Mammary epithelial cell (primary cell): Measurements from ENCODE around the gene SDF2L1.
A peak's percentile ranks its signal among the peaks of the same experiment; 100 is the strongest.

Experiments used
- EZH2 ChIP-seq: IDR thresholded peaks from 2 replicates; pipeline ENCODE4 v1.6.1; 2012; ENCODE audit warnings: low read length, inconsistent platforms, borderline replicate concordance
- TF ChIP-seq, protein P1 (sequence below), 2 donors: IDR thresholded peaks in 1 of 2; conservative IDR thresholded peaks in 1 of 2; 2 replicates each; pipeline ENCODE4 v1.5.1; 2011 to 2012; ENCODE audit warnings: inconsistent platforms in 2 of 2, low read length in 2 of 2, mild to moderate bottlenecking in 2 of 2, control low read depth in 1 of 2, low read depth in 1 of 2; ENCODE audit not compliant: insufficient read depth in 1 of 2; ENCODE audit errors: extremely low read depth in 1 of 2

DNA sequence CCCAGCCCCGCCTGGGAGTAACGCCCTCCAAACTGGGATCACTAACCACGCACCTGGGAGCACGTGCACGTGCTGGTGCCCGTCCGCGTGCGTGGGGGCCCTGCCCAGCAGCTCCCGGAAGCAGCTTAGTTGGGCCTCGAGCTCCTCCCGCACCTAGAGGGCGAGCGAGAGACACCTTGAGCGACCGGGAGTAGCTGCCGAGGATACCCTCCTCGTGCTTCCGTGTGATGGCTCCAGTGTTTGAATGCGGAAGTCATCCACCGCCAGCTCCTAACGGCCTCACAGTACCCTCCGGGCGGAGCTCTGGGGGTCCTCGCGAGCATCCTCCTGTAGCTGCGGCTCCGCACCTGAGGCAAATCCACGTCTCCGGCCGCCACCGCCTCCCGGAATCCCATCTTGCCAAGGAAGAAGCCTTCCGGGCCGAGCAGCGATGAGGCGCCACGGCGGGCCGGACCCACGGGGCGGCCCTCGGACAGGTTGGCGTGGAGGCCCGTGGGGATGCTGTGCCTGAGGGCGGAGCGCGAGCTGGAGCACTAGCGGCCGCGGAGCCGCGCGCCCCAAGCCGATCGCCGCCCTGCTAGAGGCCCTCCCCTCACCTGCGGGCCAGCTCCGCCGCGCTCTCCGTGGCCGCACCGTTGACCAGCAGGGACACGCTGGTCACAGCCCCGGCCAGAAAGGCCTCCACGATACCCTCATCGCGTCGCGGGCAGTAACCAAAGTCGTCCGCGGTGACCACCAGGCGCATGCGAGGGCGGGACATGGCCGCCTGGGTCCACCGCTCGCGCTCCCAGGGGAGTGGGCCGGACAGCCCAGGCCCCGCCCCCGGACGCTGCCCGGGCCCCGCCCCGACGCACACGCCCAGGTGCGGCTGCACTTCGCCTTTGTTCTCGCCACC, 12.6 kb upstream of the SDF2L1 start, which contains the start of gene YDJC:
- TF ChIP-seq, protein P1, sequence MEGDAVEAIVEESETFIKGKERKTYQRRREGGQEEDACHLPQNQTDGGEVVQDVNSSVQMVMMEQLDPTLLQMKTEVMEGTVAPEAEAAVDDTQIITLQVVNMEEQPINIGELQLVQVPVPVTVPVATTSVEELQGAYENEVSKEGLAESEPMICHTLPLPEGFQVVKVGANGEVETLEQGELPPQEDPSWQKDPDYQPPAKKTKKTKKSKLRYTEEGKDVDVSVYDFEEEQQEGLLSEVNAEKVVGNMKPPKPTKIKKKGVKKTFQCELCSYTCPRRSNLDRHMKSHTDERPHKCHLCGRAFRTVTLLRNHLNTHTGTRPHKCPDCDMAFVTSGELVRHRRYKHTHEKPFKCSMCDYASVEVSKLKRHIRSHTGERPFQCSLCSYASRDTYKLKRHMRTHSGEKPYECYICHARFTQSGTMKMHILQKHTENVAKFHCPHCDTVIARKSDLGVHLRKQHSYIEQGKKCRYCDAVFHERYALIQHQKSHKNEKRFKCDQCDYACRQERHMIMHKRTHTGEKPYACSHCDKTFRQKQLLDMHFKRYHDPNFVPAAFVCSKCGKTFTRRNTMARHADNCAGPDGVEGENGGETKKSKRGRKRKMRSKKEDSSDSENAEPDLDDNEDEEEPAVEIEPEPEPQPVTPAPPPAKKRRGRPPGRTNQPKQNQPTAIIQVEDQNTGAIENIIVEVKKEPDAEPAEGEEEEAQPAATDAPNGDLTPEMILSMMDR (conservative IDR thresholded peaks at IDR 0.05 in 1 of 2, IDR thresholded peaks at IDR 0.05 in 1 of 2; ENCODE audit: extremely low read depth in 1 of 2, insufficient read depth in 1 of 2, low read depth in 1 of 2, low read length in 2 of 2) = peak; percentile 56 to 77
- no peak for TF ChIP-seq EZH2
